Mesangial cell (primary cell): ENCODE results near the gene MZB1. TPM values are rescaled to one million over a fixed set of nuclear protein-coding genes. Genes with fewer than 3 reads are reported as not detected.

Experiments used
- total RNA-seq: library from RNA; depleted of rRNA; stranded (reverse); fragments of >200 nt; gene quantifications from 2 replicates; pipeline ENCODE4 v1.2.3, GENCODE V29; 2015

Gene MZB1, protein sequence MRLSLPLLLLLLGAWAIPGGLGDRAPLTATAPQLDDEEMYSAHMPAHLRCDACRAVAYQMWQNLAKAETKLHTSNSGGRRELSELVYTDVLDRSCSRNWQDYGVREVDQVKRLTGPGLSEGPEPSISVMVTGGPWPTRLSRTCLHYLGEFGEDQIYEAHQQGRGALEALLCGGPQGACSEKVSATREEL
- total RNA-seq = not detected in 2 replicates

DNA sequence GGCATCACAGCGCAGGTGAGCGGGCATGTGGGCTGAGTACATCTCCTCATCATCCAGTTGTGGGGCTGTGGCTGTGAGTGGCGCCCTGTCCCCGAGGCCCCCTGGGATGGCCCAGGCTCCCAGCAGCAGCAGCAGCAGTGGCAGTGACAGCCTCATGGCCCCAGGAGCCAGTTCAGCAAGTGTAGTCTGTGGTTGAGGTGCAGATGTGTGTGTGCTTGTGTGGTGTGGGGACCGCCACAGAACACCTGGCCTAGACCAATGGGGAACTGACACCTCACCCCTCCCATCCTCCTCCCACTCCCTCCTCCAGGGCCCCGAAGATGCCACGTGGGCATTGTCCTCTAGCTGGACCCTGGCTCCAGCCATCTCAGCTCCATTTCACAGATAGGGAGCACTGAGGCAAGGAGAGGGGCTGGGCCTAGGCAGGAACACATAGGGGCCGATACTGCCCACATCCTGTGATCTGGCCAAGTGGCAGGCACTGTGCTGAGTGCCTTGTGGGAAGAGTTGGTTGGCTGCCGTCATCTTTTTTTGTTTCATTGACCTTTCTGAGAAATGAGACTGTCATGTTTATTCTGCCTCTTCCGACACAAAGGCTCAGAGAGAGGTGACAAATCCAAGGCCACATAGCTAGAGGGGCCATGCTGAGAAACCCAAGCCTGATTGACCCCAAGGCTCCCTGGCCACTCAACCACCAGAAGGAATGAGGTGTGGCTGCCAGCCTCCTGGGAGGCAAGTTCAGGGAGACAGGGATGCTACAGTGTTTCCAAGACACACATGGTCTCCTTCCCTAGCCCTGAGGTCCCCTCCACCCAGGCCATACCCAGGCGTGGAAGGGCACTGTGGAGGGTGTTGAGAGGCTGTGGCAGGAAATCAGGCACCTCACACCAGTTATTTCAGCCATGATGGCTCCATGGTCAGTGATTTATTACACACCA, at the start of gene MZB1:
TSS of gene MZB1 (minus strand) at position 213 of the 938 bp plus-strand sequence. CDS start at position 156, 57 bp downstream.

GRCh38 chr5:139439013-139439903, 49.5 kb upstream of the MZB1 start, which contains the start of gene DNAJC18:
Gene DNAJC18 (minus strand): TSS chr5:139439525. CDS start chr5:139439445, 80 bp downstream.

DNA sequence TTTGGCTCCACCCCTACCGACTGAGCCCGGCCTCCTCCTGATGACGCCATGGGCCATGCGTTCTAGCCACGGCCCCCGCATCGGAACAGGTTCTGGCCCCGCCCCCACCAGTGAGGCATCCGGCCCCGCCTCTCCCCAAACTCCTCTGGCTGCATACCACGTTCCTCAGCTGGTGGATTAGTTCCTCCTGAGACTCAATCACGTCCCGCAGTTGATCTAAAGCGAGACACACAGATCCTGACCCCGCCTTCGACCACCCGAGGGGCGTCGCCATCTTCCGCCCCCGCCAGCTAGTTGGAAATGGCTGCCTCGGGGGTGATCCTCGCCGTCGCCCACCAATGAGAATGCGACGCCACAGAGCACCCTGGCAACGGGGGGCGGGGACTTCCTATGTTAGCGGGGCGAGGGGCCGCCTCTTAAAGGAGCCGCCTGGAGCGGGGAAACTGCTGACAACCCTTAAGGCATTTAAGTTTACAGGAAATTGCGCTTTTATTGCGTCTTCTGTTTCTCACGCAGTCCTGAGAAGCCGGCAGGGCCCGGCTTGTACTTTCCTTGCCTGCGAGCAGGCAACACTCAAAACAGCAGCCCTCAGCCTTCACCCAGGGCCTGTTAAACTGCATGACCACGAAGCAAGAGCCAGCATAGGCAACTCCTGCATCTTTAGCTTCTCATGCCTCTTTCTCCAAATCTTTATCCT, 14.2 kb upstream of the MZB1 start, which contains the start of gene SPATA24:
TSS of gene SPATA24 (minus strand) at position 303 of the 697 bp plus-strand sequence. CDS start at position 274, 29 bp downstream.

DNA sequence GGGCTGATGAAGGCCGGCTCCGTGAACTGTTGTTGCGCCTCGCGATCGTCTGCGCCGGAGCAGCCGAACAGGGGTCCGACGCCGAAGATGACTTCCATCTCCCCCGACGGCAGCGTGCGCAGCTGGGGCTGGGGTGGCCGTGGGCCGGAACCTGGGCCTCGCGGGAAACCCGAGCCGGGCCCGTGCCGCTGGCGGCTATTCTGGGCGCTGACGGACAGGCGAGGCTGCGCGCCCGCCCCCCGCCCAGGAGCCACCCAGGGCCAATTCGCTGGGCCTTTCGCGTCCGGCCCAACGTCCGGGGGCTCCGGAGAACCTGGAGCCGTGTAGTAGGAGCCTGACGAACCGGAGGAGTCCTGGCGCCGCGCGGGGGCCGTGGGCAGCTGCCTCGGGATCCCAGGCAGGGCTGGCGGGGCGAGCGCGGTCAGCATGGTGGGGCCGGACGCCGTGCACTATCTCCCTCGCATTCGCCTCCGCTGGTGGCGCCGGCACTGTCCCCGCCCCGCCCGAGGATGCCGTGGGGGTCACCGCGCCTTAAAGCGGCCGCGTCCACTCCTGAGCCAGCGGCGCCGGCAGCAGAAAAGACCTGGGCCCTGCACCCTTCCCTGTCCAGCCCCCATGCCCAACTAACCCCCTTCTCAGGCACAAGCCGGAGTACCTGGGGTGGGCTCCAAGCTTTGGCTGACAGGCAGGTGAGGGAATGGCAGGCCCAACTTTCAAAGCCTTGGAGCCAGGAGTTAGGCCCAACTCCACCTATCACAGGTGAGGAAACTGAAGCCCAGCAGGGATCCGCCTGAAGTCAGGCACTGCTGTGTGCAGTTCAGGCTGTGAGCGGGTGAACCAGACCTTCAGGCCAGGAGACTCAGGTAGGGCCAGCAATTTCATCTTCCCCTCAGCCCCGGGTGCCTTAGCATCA, 5.2 kb upstream of the MZB1 start, which contains the start of gene PROB1:
TSS of gene PROB1 (minus strand) at position 451 of the 913 bp plus-strand sequence. CDS start at position 428, 23 bp downstream.

DNA sequence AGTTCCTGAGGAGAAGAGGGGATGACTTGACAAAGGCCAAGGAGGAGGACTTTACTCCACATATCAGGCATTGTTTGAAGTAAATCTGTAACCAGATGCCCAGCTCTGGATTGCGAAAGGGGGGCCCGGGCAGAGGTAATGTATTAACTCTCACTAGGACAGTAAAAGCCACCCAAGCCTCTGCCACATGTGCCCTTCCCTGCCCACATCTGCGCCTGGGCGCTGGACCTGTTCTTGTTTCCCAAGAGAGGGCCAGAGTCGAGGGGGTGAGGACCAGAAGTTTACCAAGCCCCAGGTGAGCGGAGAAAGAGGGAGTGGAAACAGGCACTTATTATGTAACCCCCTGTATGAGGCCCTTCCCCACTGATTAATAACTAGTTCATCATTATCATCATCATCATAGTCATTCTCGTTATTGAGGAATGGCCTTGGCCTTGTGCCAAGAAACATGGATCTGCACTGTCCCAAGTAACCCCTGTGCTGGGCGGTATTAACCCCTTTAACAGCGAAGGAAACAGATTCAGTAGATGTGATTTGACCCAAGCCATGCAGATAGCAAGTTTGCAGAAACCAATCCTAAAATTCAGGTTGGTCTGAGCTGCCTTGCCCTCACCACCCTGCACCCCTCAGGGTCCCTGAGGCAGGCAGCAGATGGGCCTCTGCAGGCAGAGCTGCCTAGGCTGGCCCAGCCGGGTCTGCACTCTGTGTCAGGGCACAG, 6.3 kb downstream of the MZB1 start, which contains the start of gene SLC23A1:
TSS of gene SLC23A1 (minus strand) at position 23 of the 718 bp plus-strand sequence. CDS start 44 bp downstream, outside the sequence.

GRCh38 chr5:139341689-139342422, 47.9 kb downstream of the MZB1 start, which contains the start of gene PAIP2:
Gene PAIP2 (plus strand): TSS chr5:139341854. CDS start chr5:139363785, 21,931 bp downstream.

Other genes with a start within 250 kb of the MZB1 start
- gene SIL1, start 191.5 kb downstream of the MZB1 start, total RNA-seq = 37.3 and 51.0 TPM in 2 replicates
- gene MATR3, start 96.2 kb downstream of the MZB1 start, total RNA-seq = 178 and 179 TPM in 2 replicates
- 30.9 and 34.1 TPM in 2 replicates for gene PAIP2, start 48.1 kb downstream of the MZB1 start, total RNA-seq
- 0.38 TPM in 1 of 2 replicates, not detected in the other for gene SLC23A1, start 6.6 kb downstream of the MZB1 start, total RNA-seq
- gene PROB1, start 5.2 kb upstream of the MZB1 start, total RNA-seq = 3.1 and 3.4 TPM in 2 replicates
- gene SPATA24, start 14.2 kb upstream of the MZB1 start, total RNA-seq = 3.4 and 3.6 TPM in 2 replicates
- 8.0 and 10.5 TPM in 2 replicates for gene DNAJC18, start 49.6 kb upstream of the MZB1 start, total RNA-seq
- 0.65 TPM in 1 of 2 replicates, not detected in the other for gene ECSCR, start 72.8 kb upstream of the MZB1 start, total RNA-seq
- gene SMIM33, start 81.1 kb upstream of the MZB1 start, total RNA-seq = under 0.01 TPM in 1 of 2 replicates, not detected in the other
- 37.8 and 60.0 TPM in 2 replicates for gene STING1, start 92.8 kb upstream of the MZB1 start, total RNA-seq
- 130 and 163 TPM in 2 replicates for gene UBE2D2, start 171.4 kb upstream of the MZB1 start, total RNA-seq